Measurements from ENCODE around the gene GLO1. TPM values are rescaled to one million over a fixed set of nuclear protein-coding genes. Genes with fewer than 3 reads are reported as not detected.

GLO1 gene
- polyA plus RNA-seq, 3 donors: 11.4 to 68.6 (median 62.6) TPM

- Mint-ChIP-seq H3K27me3 (ENCODE audit: low read depth in 3 of 3) (peaks cover 0 to 4% (median 0%) of the 10 kb centered on the region in 3 donors), H3K4me3 (no peak overlapping the region), H3K27ac (no peak overlapping the region), H3K4me1 (peaks cover 19% of the 10 kb centered on the region), H3K9me3 (peaks cover 0 to 3% (median 0%) of the 10 kb centered on the region in 7 donors), H3K36me3 (no peaks in the 10 kb centered on the region)
- no peak for TF ChIP-seq CTCF (IDR thresholded peaks at IDR 0.05)
- no CpG with 5 or more reads among the region's 1 CpG for WGBS (ENCODE audit: insufficient coverage)
- intact Hi-C loops (cut with micrococcal nuclease): no loop called here
- no peak overlapping the region for H3K4me2 ChIP-seq (replicated peaks; ENCODE audit: extremely low read depth, low read length, poor library complexity, severe bottlenecking)
- peaks cover 18% of the 10 kb centered on the region for H3K79me2 ChIP-seq (ENCODE audit: insufficient read depth, low read length)
- H3K27me3 ChIP-seq (ENCODE audit: control insufficient read depth in 2 of 2, insufficient read depth in 2 of 2, low read length in 2 of 2): no peaks in the 10 kb centered on the region
- H3K36me3 ChIP-seq (replicated peaks in 1 of 2; ENCODE audit: control insufficient read depth in 1 of 2, insufficient read depth in 2 of 2, low read length in 2 of 2): no peaks in the 10 kb centered on the region
- H3K9ac ChIP-seq (ENCODE audit: insufficient read depth, low read length, poor library complexity, severe bottlenecking): no peak overlapping the region
- H3K4me3 ChIP-seq (replicated peaks in 1 of 3; ENCODE audit: low read depth in 2 of 3, low read length in 3 of 3): no peak overlapping the region
- DNase-seq: no peak
- peaks cover 0 to 5% of the 10 kb centered on the region in 2 donors for H3K9me3 ChIP-seq (replicated peaks in 1 of 2; ENCODE audit: control insufficient read depth in 1 of 2, insufficient read depth in 1 of 2, low read length in 2 of 2)
- H3K27ac ChIP-seq (ENCODE audit: low read depth in 1 of 2, low read length in 2 of 2): no peak overlapping the region
- peaks cover 39% of the 10 kb centered on the region for H4K20me1 ChIP-seq (ENCODE audit: insufficient read depth, low read length)
- H3K4me1 ChIP-seq (ENCODE audit: control insufficient read depth in 1 of 2, insufficient read depth in 2 of 2, low read length in 2 of 2): peaks cover 2 to 6% of the 10 kb centered on the region in 2 donors
- H2AFZ ChIP-seq (ENCODE audit: insufficient read depth, low read depth, low read length, poor library complexity, severe bottlenecking): no peak overlapping the region
Observed at GRCh38 chr6:38632490-38632889, 70.5 kb downstream of the GLO1 start.

- H3K27ac Mint-ChIP-seq: no peak overlapping the region
Observed at GRCh38 chr6:38631186-38631783, 71.7 kb downstream of the GLO1 start.

More at GRCh38 chr6:38631186-38631783, 71.7 kb downstream of the GLO1 start:
- peaks cover 0 to 5% of the 10 kb centered on the region in 2 donors for H3K9me3 ChIP-seq (replicated peaks in 1 of 2; ENCODE audit: control insufficient read depth in 1 of 2, insufficient read depth in 1 of 2, low read length in 2 of 2)
- Mint-ChIP-seq H3K4me3 (no peak overlapping the region), H3K27me3 (ENCODE audit: low read depth in 3 of 3) (peaks cover 0 to 4% (median 0%) of the 10 kb centered on the region in 3 donors), H3K36me3 (no peaks in the 10 kb centered on the region), H3K4me1 (peaks cover 11% of the 10 kb centered on the region), H3K9me3 (peaks cover 0 to 3% (median 0%) of the 10 kb centered on the region in 7 donors)
- no peak overlapping the region for H3K4me2 ChIP-seq (replicated peaks; ENCODE audit: extremely low read depth, low read length, poor library complexity, severe bottlenecking)
- no peak overlapping the region for H3K4me3 ChIP-seq (replicated peaks in 1 of 3; ENCODE audit: low read depth in 2 of 3, low read length in 3 of 3)
- H3K27ac ChIP-seq (ENCODE audit: low read depth in 1 of 2, low read length in 2 of 2): no peak overlapping the region
- no peak for TF ChIP-seq CTCF (IDR thresholded peaks at IDR 0.05)
- no peaks in the 10 kb centered on the region for H3K36me3 ChIP-seq (replicated peaks in 1 of 2; ENCODE audit: control insufficient read depth in 1 of 2, insufficient read depth in 2 of 2, low read length in 2 of 2)
- H2AFZ ChIP-seq (ENCODE audit: insufficient read depth, low read depth, low read length, poor library complexity, severe bottlenecking): no peak overlapping the region
- no peak for DNase-seq
- H3K79me2 ChIP-seq (ENCODE audit: insufficient read depth, low read length): peaks cover 18% of the 10 kb centered on the region
- no peak overlapping the region for H3K9ac ChIP-seq (ENCODE audit: insufficient read depth, low read length, poor library complexity, severe bottlenecking)
- H3K27me3 ChIP-seq (ENCODE audit: control insufficient read depth in 2 of 2, insufficient read depth in 2 of 2, low read length in 2 of 2): no peaks in the 10 kb centered on the region
- H3K4me1 ChIP-seq (ENCODE audit: control insufficient read depth in 1 of 2, insufficient read depth in 2 of 2, low read length in 2 of 2): peaks cover 0 to 6% of the 10 kb centered on the region in 2 donors
- peaks cover 42% of the 10 kb centered on the region for H4K20me1 ChIP-seq (ENCODE audit: insufficient read depth, low read length)
- 100% methylated on average over 1 of the region's 3 CpGs for WGBS (ENCODE audit: insufficient coverage)
- intact Hi-C loops (cut with micrococcal nuclease): no loop called here

Other genes starting within 250 kb of the GLO1 start
- gene BTBD9, start 63.2 kb downstream of the GLO1 start, polyA plus RNA-seq: 1 to 10 TPM; 5.2 to 7.5 (median 6.2) TPM
- not detected for gene DNAH8, start 12.2 kb upstream of the GLO1 start, polyA plus RNA-seq

All from CD14-positive monocyte (primary cell).